GM21526 (cell line): ENCODE measurements around the gene SUSD4.
"Not testable (repeated sequence)": the region's sequence is repeated elsewhere in the genome, so short reads cannot be mapped to it uniquely, and the experiment has no call there.

Source experiments
- ATAC-seq: cut with Tn5 transposase; IDR thresholded peaks from one replicate; pipeline ENCODE4 v1.9.1; 2021; ENCODE audit warnings: moderate library complexity; ENCODE audit not compliant: unreplicated experiment, low FRiP score

The SUSD4 gene, protein sequence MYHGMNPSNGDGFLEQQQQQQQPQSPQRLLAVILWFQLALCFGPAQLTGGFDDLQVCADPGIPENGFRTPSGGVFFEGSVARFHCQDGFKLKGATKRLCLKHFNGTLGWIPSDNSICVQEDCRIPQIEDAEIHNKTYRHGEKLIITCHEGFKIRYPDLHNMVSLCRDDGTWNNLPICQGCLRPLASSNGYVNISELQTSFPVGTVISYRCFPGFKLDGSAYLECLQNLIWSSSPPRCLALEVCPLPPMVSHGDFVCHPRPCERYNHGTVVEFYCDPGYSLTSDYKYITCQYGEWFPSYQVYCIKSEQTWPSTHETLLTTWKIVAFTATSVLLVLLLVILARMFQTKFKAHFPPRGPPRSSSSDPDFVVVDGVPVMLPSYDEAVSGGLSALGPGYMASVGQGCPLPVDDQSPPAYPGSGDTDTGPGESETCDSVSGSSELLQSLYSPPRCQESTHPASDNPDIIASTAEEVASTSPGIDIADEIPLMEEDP

DNA sequence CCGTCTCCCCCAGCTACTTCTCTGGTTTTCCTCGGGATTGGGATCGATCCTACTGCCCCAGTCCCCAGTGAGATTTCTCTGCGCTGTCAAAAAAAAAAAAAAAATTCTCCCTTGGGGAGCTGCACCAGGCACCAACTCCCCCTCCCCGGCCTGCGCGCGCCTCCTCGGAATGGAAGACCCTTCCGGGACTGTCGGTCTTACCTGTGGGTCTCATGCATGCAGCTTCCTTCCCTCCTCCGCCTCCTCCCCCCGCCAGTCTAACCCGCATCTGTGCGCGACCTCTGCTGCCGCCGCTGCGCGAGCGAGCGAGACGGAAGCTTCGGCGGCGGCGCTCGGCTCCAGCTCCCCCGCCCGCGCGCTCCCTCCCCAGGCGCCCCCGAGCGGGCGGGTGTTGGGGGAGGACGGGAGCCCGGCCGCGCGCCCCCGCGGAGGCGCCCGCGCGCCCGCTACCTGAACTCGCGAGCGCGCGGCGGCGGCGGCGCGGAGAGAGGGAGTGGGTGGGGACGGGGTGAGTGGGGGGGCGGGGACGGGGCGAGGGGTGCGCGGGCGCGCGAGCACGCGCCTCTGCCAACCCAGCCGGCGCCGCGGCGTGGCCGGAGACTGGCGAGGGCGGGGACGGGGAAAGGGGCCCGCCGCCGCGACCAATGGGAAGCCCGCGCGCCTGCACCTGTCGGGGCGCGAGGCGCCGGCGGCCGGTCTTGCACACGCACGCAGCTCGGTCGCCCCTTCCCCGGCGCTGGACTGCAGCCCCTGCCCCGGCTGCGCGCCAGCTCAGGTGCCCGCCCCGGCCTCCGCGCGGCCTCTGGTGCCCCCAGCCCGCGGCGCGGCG lies at the start of gene SUSD4:
TSS of gene SUSD4 (minus strand) at position 321 of the 829 bp plus-strand sequence. CDS start 751 bp downstream, outside the sequence.
- ATAC-seq, result peak; percentile 79

DNA sequence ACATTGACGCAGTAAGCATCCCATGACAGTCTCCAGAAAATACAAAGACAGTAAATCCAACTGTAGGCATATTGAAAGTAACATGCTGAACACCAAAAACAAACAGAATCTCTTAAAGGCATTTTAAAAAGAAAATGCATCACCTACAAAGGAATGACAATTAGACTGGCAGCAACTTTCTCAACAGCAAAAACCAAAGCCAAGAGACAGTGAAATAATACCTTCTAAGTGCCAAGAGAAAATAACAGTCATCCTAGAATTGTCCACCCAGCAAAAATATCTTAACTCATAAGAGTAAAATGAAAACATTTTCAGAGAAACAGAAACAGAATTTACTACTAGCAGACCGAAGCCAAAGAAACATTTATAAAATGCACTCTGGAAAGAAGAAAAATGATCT lies 49.2 kb upstream of the SUSD4 start:
- ATAC-seq, result no peak

DNA sequence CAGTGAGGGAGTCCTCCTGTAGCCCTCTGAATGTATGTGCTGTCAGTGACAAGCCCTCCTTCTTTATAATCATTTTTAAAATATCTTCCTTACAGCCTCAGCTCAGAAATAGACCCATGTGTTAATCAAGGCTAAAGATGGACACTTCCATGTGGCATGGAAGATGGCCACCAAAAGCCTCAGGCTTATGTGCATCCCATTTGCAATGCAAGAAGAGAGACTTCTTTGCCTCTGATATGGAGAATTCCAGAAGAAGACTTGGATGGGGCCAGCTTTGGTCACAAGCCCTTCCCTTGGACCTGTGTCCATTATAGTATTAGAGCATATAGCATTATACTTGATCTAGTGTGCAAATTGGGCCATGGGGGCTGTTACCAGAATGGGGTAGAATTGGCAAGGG lies 47.7 kb upstream of the SUSD4 start:
- ATAC-seq, result no peak

DNA sequence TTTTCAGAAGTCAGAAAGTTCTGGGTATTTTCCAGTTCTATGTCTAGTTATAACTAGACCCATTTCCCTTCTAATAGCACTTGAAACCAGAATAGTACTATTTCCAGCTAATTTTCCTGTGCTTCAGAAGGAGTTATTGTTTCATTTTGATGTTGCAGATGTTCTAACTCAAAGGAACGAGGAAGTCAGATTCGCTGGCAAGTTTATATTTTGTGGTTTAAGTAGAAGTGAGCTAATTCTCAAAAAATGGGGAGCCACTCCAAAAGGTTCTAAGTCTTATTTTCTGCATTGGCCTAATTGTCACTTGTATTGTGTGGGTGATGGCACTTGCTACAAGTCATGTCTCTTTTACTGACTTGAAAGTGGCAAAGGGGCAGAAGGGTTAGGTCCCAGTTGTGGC lies 47.3 kb upstream of the SUSD4 start:
- no peak for ATAC-seq

DNA sequence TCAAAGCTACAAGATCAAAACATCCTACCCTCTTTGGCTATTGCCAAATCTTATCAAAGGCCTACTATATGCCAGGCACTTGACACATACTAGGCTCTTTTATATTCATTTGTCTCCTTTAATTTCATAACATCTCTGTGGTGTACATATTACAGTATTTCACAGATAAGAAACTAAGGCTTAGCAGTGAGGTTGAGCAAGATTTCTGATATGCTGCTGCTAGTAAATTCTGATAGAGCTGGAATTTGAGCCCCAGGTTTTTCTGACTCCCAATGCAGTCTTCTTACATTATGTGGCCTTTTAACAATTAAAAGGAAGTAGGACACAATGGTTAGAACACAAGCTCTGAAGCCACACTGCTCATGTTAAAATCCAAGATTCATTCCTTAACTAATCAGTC lies 46.1 kb upstream of the SUSD4 start:
- no peak for ATAC-seq

DNA sequence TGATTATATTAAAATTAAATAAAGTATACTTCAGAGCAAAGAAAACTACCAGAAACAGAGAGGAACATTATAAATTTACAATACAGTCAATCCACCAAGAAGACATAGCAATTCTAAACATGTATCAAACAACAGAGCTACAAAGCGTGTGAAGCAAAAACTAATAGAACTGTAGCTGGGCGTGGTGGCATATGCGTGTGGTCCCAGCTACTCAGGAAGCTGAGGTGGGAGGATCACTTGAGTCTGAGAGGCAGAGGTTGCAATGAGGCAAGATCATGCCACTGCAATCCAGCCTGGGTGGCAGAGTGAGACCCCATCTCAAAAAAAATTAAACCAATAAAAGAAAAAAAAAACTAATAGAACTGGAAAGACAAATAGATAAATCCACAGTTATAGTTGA lies 41.5 kb upstream of the SUSD4 start:
- no peak for ATAC-seq

DNA sequence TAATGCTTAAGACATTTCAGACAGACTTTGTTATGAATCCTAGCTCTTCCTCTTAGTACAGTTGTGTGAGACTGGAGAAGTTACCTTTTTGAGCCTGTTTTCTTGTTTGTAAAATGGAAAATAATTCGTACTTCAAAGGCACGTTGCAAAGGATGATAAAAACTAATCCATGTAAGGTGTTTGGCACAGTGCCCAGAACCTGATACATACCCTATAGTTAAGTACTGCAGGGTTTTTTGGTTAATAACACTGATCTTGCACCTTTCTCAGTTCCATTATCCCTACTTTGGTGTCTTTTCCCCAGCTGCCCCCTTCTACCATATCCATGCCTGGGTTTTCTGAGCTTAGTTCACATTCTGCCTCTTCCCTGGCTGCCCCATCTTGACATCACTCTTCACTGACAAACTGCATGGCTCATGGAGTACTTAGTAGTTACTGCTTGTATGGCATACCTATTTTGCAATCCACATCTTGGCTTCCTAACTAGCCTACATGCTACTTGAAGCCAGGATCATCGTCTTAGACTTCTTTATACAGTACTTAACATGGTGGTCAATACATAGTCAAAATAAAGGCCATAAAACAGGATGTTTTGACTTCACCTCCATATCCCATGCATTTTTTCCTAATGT lies 39.3 kb upstream of the SUSD4 start:
- ATAC-seq, result no peak

DNA sequence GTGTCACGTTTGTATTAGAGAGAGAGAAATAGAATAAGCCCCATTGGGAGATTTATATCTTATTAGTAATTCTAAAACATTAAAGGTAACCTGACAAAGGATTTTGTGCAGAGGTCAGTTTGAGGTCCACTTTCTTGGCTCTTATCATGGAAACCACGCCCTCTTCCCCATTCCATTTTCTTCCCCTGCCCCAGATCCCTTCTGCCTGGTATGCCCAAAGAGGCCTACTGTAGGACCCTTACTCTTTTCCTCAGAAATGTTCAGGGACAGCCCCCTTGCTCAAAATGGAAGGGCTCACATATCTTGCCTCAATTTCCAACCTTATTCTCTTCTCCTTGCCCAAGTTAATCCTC lies 38.8 kb upstream of the SUSD4 start:
- no peak for ATAC-seq

DNA sequence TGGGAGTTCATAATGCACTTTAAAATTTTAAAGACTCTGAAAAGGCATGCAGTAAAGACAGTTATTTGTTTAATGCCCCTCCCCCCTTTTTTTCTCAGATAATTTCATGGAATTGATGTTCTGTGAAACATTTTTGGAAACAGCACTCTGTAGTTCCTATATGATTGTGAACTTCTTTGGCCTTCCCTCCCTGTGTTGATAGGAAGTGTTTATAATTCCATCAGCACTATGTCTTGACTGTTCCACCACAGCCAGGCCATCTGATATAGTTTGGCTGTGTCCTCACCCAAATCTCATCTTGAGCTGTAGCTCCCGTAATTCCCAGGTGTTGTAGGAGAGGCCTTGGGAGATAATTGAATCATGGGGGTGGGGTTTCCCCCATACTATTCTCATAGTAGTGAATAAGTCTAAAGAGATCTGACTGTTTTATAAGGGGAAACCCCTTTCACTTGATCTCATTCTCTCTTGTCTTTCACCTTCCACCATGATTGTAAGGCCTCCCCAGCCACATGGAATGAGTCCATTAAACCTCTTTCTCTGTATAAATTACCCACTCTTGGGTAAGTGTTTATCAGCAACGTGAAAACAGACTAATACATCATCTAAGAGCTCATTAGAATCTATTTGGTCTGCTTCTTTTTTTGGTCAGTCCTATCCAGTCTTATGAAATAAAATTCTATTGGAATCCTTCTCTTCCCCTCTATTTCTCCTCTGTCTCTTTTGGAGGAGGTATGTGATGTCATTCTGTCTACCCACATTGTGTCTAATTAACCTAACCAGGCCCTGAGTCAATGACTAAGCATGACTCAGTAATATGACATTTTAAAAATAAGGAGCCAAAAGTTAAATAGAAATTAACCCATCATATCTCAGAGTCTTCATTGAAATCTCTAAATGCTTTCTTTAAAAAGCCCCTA lies 38.2 kb upstream of the SUSD4 start:
- no peak for ATAC-seq

DNA sequence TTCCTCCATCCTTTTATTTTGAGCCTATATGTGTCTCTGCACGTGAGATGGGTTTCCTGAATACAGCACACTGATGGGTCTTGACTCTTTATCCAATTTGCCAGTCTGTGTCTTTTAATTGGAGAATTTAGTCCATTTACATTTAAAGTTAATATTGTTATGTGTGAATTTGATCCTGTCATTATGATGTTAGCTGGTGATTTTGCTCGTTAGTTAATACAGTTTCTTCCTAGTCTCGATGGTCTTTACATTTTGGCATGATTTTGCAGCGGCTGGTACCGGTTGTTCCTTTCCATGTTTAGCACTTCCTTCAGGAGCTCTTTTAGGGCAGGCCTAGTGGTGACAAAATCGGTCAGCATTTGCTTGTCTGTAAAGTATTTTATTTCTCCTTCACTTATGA lies 35.4 kb upstream of the SUSD4 start:
- not testable (repeated sequence) for ATAC-seq

DNA sequence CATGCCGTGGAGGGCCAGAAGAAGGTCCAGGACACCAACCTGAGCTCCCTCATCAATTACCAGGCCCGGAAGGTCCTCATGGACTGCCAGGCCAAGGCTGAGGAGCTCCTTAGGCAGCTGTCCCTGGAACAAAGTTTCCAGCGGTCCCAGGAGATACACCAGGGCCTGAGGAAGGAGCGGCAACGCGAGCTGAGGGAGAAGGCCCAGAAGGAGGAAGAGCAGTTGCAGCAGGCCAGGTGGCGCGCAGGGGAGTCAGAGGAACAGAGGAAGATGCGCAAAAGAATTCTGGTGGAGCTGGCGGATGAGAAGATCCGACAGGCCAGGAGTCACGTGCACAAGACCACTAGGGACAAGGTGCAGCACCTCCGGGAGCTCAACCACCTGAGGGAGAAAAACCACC lies 30.7 kb upstream of the SUSD4 start:
- ATAC-seq, result no peak

DNA sequence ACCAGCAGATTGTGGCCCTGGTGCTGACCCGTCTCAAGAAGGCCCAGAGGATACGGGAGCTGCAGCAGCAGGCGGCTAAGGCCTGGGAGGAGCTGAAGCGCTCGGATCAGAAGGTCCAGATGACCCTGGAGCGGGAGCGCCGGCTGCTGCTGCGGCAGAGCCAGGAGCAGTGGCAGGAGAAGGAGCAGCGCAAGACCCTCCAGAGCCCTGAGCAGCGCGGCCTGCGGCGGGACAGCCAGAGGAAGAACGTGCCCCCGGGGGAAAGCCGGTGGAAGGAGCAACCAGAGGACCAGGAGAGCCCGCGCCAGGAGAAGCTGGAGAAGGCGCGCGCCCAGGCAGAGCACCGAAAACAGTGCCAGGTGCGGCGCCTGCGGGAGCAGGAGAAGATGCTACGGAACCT lies 30.3 kb upstream of the SUSD4 start:
- ATAC-seq, result no peak

DNA sequence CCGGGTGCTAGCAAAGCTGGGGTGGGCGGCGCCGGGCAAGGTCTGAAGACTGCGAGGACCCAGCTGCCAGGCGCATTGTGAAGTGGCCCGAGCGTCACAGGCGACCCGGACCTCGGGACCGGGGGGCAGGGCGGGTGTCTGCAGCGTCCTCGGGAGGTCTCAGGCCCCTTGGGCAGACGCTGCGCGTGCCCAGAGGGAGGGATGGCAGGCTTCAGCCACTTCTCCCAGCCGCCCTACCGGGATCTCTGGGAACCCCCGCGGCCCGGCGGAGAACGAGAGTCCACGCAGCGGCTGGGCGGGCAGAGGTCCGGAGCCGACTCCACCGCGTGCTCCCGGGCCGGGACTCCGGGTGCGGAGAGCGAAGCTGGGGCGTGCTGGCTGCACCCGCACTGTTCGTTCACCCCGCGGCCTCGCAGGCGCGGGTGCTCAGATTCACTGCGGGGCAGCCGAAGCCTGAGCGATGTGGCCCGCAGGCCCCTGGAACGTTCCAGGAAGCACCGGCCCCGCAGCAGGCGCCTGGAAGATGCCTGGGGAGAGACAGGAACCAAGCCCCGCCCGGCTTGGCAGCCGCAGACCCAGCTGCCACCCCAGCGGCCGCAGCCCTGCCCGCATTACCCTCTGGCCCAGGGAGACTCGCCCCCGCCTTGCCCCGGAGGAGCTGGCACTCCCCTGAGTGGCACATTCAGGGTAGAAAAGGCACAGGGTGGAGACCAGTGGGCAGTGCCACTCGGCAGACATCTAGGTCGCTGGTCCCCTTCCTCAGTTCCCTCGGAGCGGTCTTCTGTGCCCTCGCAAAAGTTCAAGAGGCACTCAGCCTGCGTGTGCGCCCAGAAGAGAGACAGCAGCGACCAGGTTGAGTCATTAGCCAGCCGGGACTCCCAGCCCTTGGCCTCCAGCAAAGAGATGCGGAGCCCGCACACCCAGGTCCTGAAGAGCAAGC lies 29.6 kb upstream of the SUSD4 start, which contains the start of gene CCDC185:
TSS of gene CCDC185 (plus strand) at position 141 of the 940 bp plus-strand sequence. CDS start at position 202, 61 bp downstream.
- ATAC-seq, result no peak

DNA sequence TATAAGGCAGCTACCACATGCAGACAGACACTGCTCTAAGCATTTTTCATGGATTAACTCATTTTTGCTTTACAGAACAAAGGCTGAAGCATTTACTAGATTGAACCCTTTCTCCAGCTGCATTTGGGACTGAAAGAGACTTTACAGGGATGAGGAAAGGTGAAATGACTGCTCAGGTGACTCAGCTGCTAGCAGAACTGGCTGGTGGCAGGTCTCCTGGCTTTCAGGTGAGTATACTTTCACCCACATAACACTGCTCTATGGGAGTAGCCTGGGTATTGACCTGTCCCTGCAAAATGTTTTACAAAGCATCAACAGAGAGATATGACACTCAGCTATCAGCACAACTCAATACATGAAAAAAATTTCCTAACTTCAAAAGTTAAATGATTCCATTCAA lies 26.6 kb upstream of the SUSD4 start:
- no peak for ATAC-seq

DNA sequence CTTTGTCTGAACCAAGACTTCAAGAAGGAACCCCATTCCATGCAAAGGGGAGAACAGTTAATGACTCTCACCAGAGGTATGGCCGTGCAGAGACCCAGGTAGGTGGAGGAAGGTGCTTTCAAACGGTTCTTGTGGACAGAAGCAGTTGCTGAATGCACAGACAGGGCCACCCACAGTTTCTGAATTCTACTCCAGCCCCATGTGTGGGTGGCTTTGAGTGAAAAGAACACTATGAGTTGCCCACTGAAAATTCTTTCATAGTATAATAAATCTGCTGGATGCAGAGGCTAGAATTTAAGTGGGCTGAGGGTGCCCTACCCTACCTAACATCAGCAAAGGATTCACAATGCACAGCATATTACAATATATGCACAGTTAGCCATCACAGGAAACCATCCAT lies 22.0 kb upstream of the SUSD4 start:
- ATAC-seq, result no peak

DNA sequence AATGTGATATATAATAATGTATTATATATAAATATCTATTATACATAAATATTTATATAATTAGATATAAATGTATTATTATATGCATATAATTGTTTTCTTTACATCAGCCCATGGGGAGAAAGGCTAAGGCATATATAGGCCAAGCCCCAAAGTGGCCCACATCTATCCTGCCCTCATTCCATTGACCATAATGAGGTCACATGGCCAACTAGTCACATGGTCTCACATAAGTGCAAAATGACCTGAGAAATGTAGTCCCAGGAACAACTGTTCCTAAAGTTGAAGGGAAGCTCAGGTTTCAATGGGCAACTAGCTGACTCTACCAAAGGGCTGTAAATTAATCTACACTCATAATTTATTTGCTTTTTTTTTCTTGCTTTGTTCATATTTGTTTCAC lies 14.8 kb upstream of the SUSD4 start:
- no peak for ATAC-seq

DNA sequence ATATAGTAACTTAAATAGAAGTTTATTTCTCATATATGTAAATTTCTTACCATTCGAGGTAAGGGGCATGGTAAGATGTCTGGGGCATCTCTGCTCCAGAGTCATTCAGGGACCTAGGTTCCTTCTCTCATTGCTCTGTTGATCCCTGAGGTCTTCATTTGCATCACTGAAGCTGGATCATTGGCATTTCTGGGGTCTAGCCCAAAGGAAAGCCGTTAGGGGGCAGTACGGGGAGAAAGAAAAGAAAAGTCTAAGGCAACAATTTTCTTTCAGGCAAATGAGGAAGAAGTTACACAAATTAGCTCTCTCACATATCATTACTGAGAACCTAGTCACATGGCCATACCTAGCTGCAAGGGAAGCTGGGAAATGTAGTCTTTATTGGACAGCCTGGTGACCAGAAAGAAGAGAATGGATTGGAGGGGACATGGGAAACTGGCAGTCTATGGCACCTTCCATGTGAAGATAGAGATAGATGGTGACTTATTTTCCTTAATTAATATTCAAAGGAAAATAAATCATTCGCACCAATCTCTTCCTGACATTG lies 10.2 kb upstream of the SUSD4 start:
- ATAC-seq, result no peak

DNA sequence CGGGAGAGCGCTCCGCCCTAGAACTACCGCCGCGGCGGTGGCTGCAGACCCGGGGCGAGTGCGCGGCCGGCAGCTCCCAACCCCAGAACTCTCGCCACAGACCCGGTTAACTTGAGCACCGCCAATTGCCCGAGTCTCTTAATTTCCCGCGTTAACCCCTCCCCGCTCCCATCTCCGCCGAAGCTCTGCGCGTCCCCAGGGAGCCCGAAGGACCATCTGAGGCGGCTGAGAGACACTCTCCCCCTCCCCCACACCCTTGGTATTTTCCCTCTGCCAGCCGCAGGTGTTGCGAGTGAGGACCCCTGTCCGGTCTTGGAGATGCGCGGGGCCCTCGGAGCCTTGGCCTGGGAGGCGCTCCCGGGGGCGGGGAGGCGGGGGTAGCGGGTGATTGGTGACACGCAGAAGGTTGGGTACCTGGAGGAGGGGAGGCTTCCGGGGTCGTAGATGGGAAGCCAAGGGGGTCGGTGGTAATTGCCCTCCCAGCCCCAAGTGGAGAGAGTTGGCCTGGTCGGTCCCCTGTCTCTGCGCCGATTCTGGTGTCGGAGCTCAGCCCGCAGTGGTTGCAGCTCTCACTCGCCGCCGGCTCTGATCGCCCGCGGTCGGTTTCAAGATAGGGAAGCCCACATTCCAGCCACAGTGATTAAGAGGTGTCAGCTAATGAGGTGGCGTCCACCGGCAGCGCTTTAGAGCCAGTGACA lies 858 bp upstream of the SUSD4 start:
- ATAC-seq, result peak; percentile 37
